ENCODE results near the gene ATP8A2.
"Not testable (repeated sequence)": the region's sequence is repeated elsewhere in the genome, so short reads cannot be mapped to it uniquely, and the experiment has no call there.

ATP8A2 gene

GRCh38 chr13:25819856-25820530 is 448.2 kb downstream of the ATP8A2 start:
- no peaks in the 10 kb centered on the region for H3K4me1 ChIP-seq (ENCODE audit: control insufficient read depth, insufficient read depth, low read length, unreplicated experiment)
- H2AFZ ChIP-seq (ENCODE audit: low read length, unreplicated experiment) = no peak overlapping the region
- H3K4me3 ChIP-seq (ENCODE audit: low read depth, low read length) = no peak overlapping the region
- H3K27me3 ChIP-seq (ENCODE audit: insufficient read depth, low read length) = no peaks in the 10 kb centered on the region; the same call in 1 of the 2 replicates
- H3K36me3 ChIP-seq (ENCODE audit: insufficient read depth, low read length) = no peaks in the 10 kb centered on the region
- H3K79me2 ChIP-seq (ENCODE audit: control insufficient read depth, insufficient read depth, low read length, unreplicated experiment) = no peaks in the 10 kb centered on the region
- H3K27ac ChIP-seq (ENCODE audit: low read depth, low read length) = no peak overlapping the region

DNA sequence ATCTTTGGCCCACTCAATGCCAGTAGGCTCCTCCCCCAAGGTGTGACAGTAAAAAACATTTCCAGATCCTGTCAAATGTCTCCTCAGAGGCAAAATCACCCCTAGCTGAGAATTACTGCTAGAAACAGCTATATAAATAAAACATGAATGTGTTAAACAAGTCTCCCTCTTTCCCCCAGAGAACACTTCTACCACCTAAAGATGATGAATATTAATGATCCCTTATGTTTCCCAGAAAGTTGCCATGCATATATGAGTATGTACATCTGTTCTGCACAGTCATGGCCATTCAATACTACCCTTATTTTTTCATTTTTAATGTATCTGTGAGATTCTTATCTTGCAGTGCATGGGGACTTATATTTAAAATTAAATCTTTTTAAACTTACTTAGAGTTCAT is 450.0 kb downstream of the ATP8A2 start:
- Histone ChIP-seq H3K27ac (ENCODE audit: low read depth, low read length) (no peak overlapping the region), H3K4me3 (ENCODE audit: low read depth, low read length) (no peak overlapping the region), H3K4me1 (ENCODE audit: control insufficient read depth, insufficient read depth, low read length, unreplicated experiment) (no peaks in the 10 kb centered on the region), H3K36me3 (ENCODE audit: insufficient read depth, low read length) (no peaks in the 10 kb centered on the region), H3K27me3 (ENCODE audit: insufficient read depth, low read length) (no peaks in the 10 kb centered on the region; the same call in 1 of the 2 replicates), H3K79me2 (ENCODE audit: control insufficient read depth, insufficient read depth, low read length, unreplicated experiment) (no peaks in the 10 kb centered on the region), H2AFZ (ENCODE audit: low read length, unreplicated experiment) (no peak overlapping the region)

DNA sequence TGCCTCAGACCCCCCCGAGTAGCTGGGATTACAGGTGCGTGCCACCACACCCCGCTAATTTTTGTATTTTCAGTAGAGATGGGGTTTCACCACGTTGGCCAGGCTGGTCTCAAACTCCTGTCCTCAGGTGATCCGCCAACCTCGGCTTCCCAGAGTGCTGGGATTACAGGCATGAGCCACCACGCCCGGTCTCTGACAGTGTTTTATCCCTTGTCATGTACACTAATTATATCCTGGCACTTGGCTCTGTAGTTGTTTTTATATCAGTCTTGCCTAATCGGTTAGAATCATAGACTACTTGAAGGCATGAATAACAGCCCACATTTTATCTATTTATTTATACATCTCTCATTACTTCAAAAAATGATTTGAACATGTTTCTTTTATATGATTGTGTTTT is 455.4 kb downstream of the ATP8A2 start:
- not testable (repeated sequence) for H3K27me3 ChIP-seq (ENCODE audit: insufficient read depth, low read length); H3K79me2 ChIP-seq (ENCODE audit: control insufficient read depth, insufficient read depth, low read length, unreplicated experiment); H3K36me3 ChIP-seq (ENCODE audit: insufficient read depth, low read length); H3K4me3 ChIP-seq (ENCODE audit: low read depth, low read length); H3K4me1 ChIP-seq (ENCODE audit: control insufficient read depth, insufficient read depth, low read length, unreplicated experiment); H2AFZ ChIP-seq (ENCODE audit: low read length, unreplicated experiment); H3K27ac ChIP-seq (ENCODE audit: low read depth, low read length)

- Histone ChIP-seq H3K4me3 (ENCODE audit: low read depth, low read length) (no peak overlapping the region), H2AFZ (ENCODE audit: low read length, unreplicated experiment) (no peak overlapping the region), H3K27me3 (ENCODE audit: insufficient read depth, low read length) (no peaks in the 10 kb centered on the region), H3K36me3 (ENCODE audit: insufficient read depth, low read length) (no peaks in the 10 kb centered on the region), H3K79me2 (ENCODE audit: control insufficient read depth, insufficient read depth, low read length, unreplicated experiment) (no peaks in the 10 kb centered on the region), H3K27ac (ENCODE audit: low read depth, low read length) (no peak overlapping the region), H3K4me1 (ENCODE audit: control insufficient read depth, insufficient read depth, low read length, unreplicated experiment) (no peaks in the 10 kb centered on the region)
Observed at GRCh38 chr13:25827831-25828465, 456.2 kb downstream of the ATP8A2 start.

- no peaks in the 10 kb centered on the region for H3K4me1 ChIP-seq (ENCODE audit: control insufficient read depth, insufficient read depth, low read length, unreplicated experiment)
- H3K27ac ChIP-seq (ENCODE audit: low read depth, low read length) = no peak overlapping the region
- no peak overlapping the region for H3K4me3 ChIP-seq (ENCODE audit: low read depth, low read length)
- no peaks in the 10 kb centered on the region for H3K36me3 ChIP-seq (ENCODE audit: insufficient read depth, low read length)
- no peaks in the 10 kb centered on the region for H3K79me2 ChIP-seq (ENCODE audit: control insufficient read depth, insufficient read depth, low read length, unreplicated experiment)
- no peak overlapping the region for H2AFZ ChIP-seq (ENCODE audit: low read length, unreplicated experiment)
- H3K27me3 ChIP-seq (ENCODE audit: insufficient read depth, low read length) = no peaks in the 10 kb centered on the region
Observed at GRCh38 chr13:25833761-25834160, 462.0 kb downstream of the ATP8A2 start.

GRCh38 chr13:25836574-25837336 is 465.0 kb downstream of the ATP8A2 start:
- Histone ChIP-seq H2AFZ (ENCODE audit: low read length, unreplicated experiment) (no peak overlapping the region), H3K4me3 (ENCODE audit: low read depth, low read length) (no peak overlapping the region), H3K4me1 (ENCODE audit: control insufficient read depth, insufficient read depth, low read length, unreplicated experiment) (no peaks in the 10 kb centered on the region), H3K27me3 (ENCODE audit: insufficient read depth, low read length) (no peaks in the 10 kb centered on the region), H3K36me3 (ENCODE audit: insufficient read depth, low read length) (no peaks in the 10 kb centered on the region), H3K79me2 (ENCODE audit: control insufficient read depth, insufficient read depth, low read length, unreplicated experiment) (no peaks in the 10 kb centered on the region), H3K27ac (ENCODE audit: low read depth, low read length) (no peak overlapping the region)

GRCh38 chr13:25839371-25839770 is 467.6 kb downstream of the ATP8A2 start:
- Histone ChIP-seq H2AFZ (ENCODE audit: low read length, unreplicated experiment) (no peak overlapping the region), H3K4me3 (ENCODE audit: low read depth, low read length) (no peak overlapping the region), H3K27me3 (ENCODE audit: insufficient read depth, low read length) (no peaks in the 10 kb centered on the region), H3K27ac (ENCODE audit: low read depth, low read length) (no peak overlapping the region), H3K79me2 (ENCODE audit: control insufficient read depth, insufficient read depth, low read length, unreplicated experiment) (no peaks in the 10 kb centered on the region), H3K4me1 (ENCODE audit: control insufficient read depth, insufficient read depth, low read length, unreplicated experiment) (no peaks in the 10 kb centered on the region), H3K36me3 (ENCODE audit: insufficient read depth, low read length) (no peaks in the 10 kb centered on the region)

- Histone ChIP-seq H3K27me3 (ENCODE audit: insufficient read depth, low read length) (no peaks in the 10 kb centered on the region), H3K27ac (ENCODE audit: low read depth, low read length) (no peak overlapping the region), H2AFZ (ENCODE audit: low read length, unreplicated experiment) (no peak overlapping the region), H3K4me3 (ENCODE audit: low read depth, low read length) (no peak overlapping the region), H3K79me2 (ENCODE audit: control insufficient read depth, insufficient read depth, low read length, unreplicated experiment) (no peaks in the 10 kb centered on the region), H3K4me1 (ENCODE audit: control insufficient read depth, insufficient read depth, low read length, unreplicated experiment) (no peaks in the 10 kb centered on the region), H3K36me3 (ENCODE audit: insufficient read depth, low read length) (no peaks in the 10 kb centered on the region)
Observed at GRCh38 chr13:25840261-25840660, 468.5 kb downstream of the ATP8A2 start.

DNA sequence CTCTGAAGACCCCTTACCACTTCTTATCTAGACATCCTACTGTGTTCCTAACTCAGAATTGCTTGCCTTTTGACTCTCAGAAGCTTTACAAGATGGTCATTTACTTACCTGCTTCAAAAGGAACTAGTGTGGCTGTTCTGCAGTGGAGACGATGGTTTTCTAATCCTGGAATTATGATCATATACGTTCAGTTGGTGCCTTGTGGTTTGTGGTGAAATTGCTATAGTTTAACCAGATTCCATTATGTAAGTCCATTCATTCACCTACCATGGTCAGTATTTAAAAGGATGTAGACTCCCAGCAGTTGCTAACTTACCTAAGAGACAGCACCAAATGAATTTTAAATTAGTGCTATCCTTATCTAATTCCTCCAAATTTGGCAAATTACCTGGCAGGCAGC is 469.2 kb downstream of the ATP8A2 start:
- Histone ChIP-seq H3K4me1 (ENCODE audit: control insufficient read depth, insufficient read depth, low read length, unreplicated experiment) (no peaks in the 10 kb centered on the region), H2AFZ (ENCODE audit: low read length, unreplicated experiment) (no peak overlapping the region), H3K36me3 (ENCODE audit: insufficient read depth, low read length) (no peaks in the 10 kb centered on the region), H3K27ac (ENCODE audit: low read depth, low read length) (no peak overlapping the region), H3K4me3 (ENCODE audit: low read depth, low read length) (no peak overlapping the region), H3K79me2 (ENCODE audit: control insufficient read depth, insufficient read depth, low read length, unreplicated experiment) (no peaks in the 10 kb centered on the region), H3K27me3 (ENCODE audit: insufficient read depth, low read length) (no peaks in the 10 kb centered on the region)

GRCh38 chr13:25843692-25844091 is 471.9 kb downstream of the ATP8A2 start:
- H3K36me3 ChIP-seq (ENCODE audit: insufficient read depth, low read length) = no peaks in the 10 kb centered on the region
- no peak overlapping the region for H2AFZ ChIP-seq (ENCODE audit: low read length, unreplicated experiment)
- H3K79me2 ChIP-seq (ENCODE audit: control insufficient read depth, insufficient read depth, low read length, unreplicated experiment) = no peaks in the 10 kb centered on the region
- no peak overlapping the region for H3K4me3 ChIP-seq (ENCODE audit: low read depth, low read length)
- H3K27ac ChIP-seq (ENCODE audit: low read depth, low read length) = no peak overlapping the region
- H3K27me3 ChIP-seq (ENCODE audit: insufficient read depth, low read length) = no peaks in the 10 kb centered on the region
- H3K4me1 ChIP-seq (ENCODE audit: control insufficient read depth, insufficient read depth, low read length, unreplicated experiment) = no peaks in the 10 kb centered on the region

All from ACC112 (cell line).